HG03159 (cell line): ENCODE results near the gene PLEKHG4.

Experiments used
- ATAC-seq: cut with Tn5 transposase; IDR thresholded peaks from one replicate; pipeline ENCODE4 v1.9.1; 2021; ENCODE audit warnings: mild to moderate bottlenecking, moderate library complexity; ENCODE audit not compliant: unreplicated experiment

Gene PLEKHG4

GRCh38 chr16:67279296-67280089, at the start of gene PLEKHG4:
PLEKHG4 (plus strand) TSS chr16:67279532; CDS start chr16:67280045, 513 bp downstream.
- ATAC-seq: peak; percentile 71

- no peak for ATAC-seq
Observed at GRCh38 chr16:67229906-67230808, 49.2 kb upstream of the PLEKHG4 start.

- no peak for ATAC-seq
Observed at GRCh38 chr16:67230809-67231660, 48.3 kb upstream of the PLEKHG4 start.

DNA sequence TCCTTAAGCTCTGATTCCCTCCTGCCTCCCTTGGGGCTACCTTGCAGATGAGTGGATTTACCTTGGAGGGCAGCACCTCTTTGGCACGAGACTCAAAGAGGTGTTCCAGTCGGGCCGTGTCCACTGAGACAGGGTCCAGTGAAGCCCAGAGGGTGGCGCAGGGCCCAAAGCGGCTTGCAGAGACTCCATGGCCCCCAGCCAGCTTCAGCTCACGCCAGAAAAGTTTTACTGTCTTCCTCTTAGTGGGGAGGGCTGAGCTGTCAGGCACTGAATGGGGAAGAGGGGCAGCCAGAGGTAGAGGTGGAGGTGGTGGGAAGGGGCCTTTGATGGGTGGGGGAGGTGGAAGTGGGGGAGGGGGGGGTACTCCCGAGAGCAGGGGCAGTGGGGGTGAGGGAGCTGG, 45.7 kb upstream of the PLEKHG4 start:
- ATAC-seq: no peak

DNA sequence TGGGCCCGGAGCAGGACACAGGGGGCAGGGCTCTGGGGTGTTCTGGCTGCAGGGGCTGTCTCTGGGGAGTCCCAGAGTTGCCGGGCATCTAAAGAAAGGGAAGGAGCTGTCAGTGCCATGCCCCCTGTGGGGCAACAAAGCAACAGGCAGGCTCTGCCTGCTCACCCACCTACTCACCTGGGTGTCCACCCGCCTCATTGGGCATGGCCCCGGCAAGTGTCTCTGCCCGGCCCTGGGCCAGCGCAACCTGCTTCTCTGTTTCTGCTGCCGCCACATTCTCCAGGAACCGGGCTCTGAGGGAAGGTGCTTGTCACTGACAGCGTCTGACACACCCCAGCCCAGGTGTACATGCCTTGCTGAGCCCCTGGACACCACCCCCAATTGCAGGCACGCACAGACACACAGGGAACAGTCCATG, 45.1 kb upstream of the PLEKHG4 start:
- no peak for ATAC-seq

GRCh38 chr16:67235816-67236562, 43.3 kb upstream of the PLEKHG4 start:
- ATAC-seq: no peak

GRCh38 chr16:67236563-67237395, 42.6 kb upstream of the PLEKHG4 start:
- peak; percentile 52 for ATAC-seq

GRCh38 chr16:67237396-67238277, 41.7 kb upstream of the PLEKHG4 start:
- no peak for ATAC-seq

DNA sequence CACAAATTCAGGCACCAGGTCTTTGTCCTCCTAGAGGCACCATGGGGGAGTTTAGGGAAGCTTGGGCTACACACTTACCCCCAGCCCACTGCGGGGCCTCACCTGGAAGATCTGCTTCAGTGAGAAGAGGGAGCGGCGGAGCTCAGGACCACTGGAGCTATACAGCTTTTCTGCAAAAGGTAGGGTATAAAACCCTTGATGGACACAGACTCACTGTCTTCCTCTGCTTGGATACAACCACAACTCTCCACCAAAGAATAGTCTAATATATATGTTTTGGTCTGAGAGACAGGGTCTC, 41.1 kb upstream of the PLEKHG4 start:
- ATAC-seq: no peak

DNA sequence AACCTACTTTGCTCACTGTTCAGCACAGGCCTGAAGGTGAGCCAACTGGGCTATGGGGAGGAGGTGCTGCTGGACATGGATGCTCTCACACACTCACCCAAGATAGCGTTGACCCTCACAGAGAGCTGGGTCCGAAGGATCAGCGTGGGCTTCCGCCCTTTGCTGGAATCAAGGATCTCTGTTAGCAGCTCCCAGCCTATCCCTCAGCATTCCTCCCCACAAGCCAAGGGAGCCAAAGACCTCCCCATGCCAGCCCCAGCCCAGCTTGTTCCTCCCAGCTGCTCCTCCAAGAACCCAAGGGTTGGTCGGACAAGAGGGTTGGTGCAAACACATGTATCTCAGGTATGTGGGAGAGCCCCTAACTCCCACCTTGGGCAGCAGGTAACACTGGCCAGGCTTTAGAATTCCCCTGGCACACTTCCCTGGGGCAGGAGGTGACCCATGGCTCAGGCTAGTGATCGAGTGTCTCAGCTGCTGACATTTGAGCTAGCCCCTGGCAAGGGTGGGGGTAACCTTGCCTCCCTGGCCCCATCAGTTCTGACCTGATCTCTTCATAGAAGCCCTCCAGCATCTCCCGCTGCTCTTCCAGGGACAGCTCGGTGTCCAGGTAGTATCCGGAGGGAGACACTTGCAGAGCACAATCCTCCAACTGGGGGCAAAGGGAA, 40.4 kb upstream of the PLEKHG4 start:
- no peak for ATAC-seq

DNA sequence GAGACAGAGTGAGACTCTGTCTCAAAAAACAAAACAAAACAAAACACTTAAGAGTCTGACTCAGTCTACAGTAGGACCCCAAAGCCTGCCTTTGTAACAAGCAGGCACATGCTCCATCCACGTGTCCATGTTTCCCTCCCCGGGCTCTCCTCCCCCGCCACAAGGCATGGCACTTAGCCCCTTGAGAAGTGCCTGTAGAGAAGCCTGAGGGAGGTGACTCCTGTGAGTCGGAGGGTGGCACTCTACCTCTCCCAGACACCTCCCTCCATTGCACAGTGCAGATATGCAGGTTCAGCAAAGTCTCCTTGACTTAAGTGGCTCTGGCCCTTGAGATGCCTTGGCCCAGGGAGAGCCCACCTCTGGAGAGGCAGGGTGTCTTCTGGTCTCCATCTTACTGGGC, 38.8 kb upstream of the PLEKHG4 start:
- no peak for ATAC-seq

DNA sequence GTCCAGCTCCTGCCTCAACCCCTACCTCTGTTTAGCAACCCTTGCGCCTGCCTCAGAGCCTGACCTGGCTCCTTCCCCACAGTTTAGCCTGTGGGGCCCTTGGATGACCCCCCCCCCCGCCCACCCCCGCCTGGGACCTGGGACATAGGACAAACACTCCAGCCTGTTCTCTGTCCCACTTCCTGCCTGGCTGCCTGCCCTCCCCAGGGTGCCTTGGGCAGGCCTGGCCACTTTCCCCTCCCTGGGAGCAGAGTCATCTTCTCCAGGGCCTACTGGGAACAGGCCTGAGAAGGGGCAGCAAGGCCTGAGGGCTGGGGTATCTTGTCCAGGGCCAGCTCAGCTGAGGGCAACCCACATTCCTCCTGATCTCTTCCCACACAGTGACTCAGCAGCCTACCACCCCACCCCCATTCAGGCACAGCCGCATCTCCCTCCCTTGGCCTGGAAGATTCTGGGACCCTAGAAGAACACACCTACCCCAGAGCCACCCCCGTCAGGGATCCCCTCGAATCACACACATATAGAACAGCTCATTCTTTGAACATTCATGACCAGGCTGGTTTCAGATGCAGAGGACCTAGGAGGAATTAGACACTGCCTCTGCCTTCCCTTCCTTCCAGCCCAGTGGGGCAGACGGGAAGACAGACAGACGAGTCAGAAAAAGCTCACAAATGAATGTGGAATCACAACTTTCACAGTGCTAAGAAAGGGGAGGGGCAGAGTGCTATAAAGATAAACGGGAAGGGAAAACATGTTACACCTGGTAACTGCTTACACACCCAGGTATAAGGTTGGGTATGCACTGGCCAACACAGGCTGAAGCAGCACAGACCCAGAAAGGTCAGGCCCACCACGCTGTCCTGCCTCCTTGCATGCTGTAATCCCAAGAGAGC, 38.1 kb upstream of the PLEKHG4 start:
- no peak for ATAC-seq

DNA sequence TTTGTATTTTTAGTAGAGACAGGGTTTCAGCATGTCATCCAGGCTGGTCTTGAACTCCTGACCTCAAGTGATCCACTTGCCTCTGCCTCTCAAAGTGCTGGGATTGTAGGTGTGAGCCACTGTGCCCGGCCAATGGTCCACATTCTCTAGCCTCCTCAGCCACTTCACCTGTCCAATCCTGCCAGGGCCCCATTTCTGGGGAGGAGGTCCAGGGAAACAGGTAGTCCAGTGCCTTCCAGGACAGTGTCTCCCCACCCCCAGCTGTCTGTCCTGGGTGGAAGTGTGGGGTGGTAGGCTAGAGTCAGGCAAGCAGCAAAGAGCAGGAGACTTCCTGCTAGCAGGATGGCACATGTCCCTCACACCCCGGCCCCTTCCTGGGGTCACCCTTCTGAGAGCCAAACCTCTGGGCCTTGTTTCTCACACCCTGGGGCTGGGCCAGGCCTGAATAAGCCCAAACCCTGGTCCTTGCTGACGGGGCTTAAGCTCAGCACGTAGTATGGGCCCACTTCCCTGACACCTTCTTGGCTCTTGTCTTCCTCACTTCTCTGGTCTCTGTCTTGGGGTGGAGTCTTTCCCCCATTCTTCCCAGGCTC, 37.1 kb upstream of the PLEKHG4 start:
- no peak for ATAC-seq

DNA sequence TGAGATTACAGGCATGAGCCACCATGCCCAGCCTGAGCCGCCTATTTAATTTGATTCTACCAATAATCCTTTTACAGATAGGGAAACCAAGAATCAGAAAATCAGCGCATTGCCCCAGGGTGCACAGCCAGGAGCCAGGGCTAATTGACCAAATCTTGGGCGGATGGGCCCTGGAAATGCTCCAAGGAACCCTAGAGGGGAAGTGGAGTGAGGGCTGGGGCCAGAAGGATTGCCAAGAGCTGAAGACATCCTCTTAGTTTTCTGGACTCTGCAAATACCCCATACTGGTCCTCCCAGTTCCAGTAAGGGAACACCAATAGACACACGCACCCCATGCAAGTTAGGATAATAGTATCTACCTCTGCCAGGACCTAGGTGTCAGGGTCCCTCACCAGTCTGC, 35.9 kb upstream of the PLEKHG4 start:
- ATAC-seq: no peak

DNA sequence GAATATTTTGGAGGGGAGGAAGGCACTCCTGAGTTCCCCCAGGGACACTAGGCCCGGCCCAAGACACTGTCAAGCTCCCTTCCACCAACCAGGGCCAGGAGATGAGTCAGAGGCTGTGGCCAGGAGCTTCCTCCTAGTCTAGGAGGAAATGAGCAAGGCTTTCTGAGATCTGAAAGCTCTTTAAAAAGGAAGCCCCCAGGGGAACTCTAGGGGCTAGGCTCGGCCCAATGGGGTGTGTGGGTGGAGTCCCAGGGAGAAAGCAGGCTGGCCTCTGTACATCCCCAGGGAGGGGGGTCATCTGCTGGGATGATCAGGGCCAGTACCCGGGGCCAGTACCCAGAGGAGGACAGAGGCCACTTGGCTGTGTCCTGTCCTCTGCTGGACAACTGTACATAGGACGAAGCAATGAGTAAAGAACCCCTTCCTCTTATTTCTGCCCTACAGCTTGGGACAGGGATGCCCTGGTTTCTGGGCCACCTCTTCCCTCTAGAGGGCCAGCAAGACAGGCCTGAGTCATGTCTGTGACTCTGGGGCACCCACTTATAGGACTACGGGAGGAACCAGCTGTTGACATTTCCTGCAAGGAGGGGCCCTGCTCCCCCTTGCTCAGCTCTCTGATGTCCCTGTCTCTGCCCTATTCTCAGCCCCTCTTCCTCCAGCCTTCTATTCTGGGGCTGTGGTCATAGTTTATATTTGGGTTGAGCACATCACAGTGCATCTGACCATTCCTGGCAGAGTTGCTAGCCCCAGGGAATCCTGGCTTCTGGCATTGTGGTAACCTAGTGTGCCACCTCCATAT, 34.7 kb upstream of the PLEKHG4 start:
- peak; percentile 57 for ATAC-seq

DNA sequence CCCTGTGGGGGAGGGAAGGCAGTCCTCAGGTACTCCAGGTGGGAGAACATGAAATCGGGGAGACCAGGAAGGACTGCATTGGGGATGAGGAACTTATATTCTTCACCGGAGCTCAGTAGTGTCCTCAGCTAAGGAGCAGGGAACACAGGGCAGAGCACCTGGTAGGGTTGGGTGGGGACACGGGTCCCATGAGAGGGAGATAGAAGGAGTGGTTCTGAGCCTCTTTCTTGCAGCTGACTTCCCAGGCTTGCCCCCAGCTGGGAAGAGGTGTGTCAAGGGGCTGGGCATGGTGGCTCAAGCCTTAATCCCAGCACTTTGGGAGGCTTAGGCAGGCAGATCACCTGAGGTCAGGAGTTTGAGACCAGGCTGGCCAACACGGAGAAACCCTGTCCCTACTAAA, 34.1 kb upstream of the PLEKHG4 start:
- no peak for ATAC-seq
